Measurements from ENCODE around the gene ESPN.

DNA sequence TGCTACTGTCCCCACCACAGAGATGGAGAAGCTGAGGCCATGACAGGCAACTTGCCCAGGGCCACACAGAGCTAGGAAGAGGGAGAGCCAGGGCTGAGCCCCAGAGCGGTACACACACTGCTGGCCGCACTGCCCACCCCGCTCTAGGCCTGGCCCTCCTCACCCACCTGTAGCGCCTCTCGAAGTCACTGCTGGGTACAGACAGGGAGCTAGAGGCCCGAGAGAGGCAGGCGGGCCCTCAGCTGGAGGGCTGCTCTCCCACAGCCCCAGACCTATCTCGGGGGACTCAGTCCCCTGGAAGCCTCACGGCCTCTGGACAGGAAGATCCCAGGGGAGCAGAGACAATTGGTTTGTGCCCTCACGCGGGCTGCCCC is 84.2 kb downstream of the ESPN start:
- TF ChIP-seq, protein P1, sequence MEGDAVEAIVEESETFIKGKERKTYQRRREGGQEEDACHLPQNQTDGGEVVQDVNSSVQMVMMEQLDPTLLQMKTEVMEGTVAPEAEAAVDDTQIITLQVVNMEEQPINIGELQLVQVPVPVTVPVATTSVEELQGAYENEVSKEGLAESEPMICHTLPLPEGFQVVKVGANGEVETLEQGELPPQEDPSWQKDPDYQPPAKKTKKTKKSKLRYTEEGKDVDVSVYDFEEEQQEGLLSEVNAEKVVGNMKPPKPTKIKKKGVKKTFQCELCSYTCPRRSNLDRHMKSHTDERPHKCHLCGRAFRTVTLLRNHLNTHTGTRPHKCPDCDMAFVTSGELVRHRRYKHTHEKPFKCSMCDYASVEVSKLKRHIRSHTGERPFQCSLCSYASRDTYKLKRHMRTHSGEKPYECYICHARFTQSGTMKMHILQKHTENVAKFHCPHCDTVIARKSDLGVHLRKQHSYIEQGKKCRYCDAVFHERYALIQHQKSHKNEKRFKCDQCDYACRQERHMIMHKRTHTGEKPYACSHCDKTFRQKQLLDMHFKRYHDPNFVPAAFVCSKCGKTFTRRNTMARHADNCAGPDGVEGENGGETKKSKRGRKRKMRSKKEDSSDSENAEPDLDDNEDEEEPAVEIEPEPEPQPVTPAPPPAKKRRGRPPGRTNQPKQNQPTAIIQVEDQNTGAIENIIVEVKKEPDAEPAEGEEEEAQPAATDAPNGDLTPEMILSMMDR (conservative IDR thresholded peaks at IDR 0.05; ENCODE audit: low read length): no peak
- no peak for TF ChIP-seq EZH2phosphoT487 (IDR thresholded peaks at IDR 0.05; ENCODE audit: borderline replicate concordance, low read depth, low read length)

Data from OCI-LY7 (cell line).